Stomach (tissue), 9 donors: ENCODE measurements around the gene GPR22. TPM values are rescaled to one million over a fixed set of nuclear protein-coding genes. Genes with fewer than 3 reads are reported as not detected.

ENCODE experiments used
- DNase-seq, 2 donors: peaks; one replicate each; pipeline versions ENCODE4 v3.0.0 to v3.0.0-alpha.2; 2013 to 2019
- H3K27ac ChIP-seq, 5 donors: fragments of 200-600 bp in 4 of 5; sonication (generic) in 4 of 5; one replicate each; pipeline ENCODE4 v1.5.1; 2013 to 2019; ENCODE audit warnings: mild to moderate bottlenecking in 1 of 5, moderate library complexity in 1 of 5
- H3K27me3 ChIP-seq, 3 donors: fragments of 200-600 bp; sonication (generic); one replicate each; pipeline ENCODE4 v1.5.1; 2017 to 2019; ENCODE audit warnings: mixed run types in 1 of 3
- H3K36me3 ChIP-seq, 4 donors: fragments of 200-600 bp; sonication (generic); 1 replicate in 3 of 4; 2 replicates in 1 of 4; pipeline ENCODE4 v1.5.1; 2016 to 2019
- H3K4me1 ChIP-seq, 4 donors: fragments of 200-600 bp; sonication (generic); one replicate each; pipeline ENCODE4 v1.5.1; 2016 to 2019
- H3K4me3 ChIP-seq, 4 donors: fragments of 200-600 bp; sonication (generic) in 3 of 4; one replicate each; pipeline ENCODE4 v1.5.1; 2016 to 2019; ENCODE audit warnings: mild to moderate bottlenecking in 1 of 4
- H3K9me3 ChIP-seq, 4 donors: fragments of 200-600 bp; sonication (generic); one replicate each; pipeline ENCODE4 v1.5.1; 2016 to 2019
- CTCF ChIP-seq, 7 experiments: fragments of 450-650 bp in 4 of 7; fragments of 200-600 bp in 3 of 7; sonication (generic) in 3 of 7; IDR thresholded peaks; one replicate each; pipeline ENCODE4 v1.5.1; 2016 to 2019; ENCODE audit warnings: antibody characterized with exemption in 7 of 7, control low read depth in 2 of 7, mild to moderate bottlenecking in 1 of 7
- EP300 ChIP-seq: sonication (generic); formaldehyde crosslinking; IDR thresholded peaks from one replicate; pipeline ENCODE4 v1.6.1; 2017; ENCODE audit warnings: antibody characterized with exemption
- POLR2A ChIP-seq, 4 donors: fragments of 450-650 bp; IDR thresholded peaks; one replicate each; pipeline ENCODE4 v1.6.1; 2016; ENCODE audit warnings: antibody characterized with exemption in 4 of 4, control low read depth in 2 of 4, mild to moderate bottlenecking in 1 of 4, moderate library complexity in 1 of 4
- POLR2AphosphoS5 ChIP-seq, 3 donors: sonication (generic); formaldehyde crosslinking; IDR thresholded peaks; one replicate each; pipeline ENCODE4 v1.6.1; 2016; ENCODE audit warnings: antibody characterized with exemption in 3 of 3
- WGBS, 5 donors: extraction: QIAGEN DNeasy Blood & Tissue Kit in 3 of 5; methylation state at CpG; one replicate each; pipeline versions ENCODE4 v1.1.5 to v1.1.7; 2013 to 2018; 5-methylcytosine and 5-hydroxymethylcytosine counted together
- intact Hi-C: fragments of 100-400 bp; cut with DNase I; formaldehyde crosslinking; loops from one replicate; pipeline ENCODE4 v1.15.1; 2023; ENCODE audit warnings: low total_unique reads
- polyA plus RNA-seq, 3 donors: library from polyadenylated mRNA; stranded (reverse); fragments of 200-250 nt; gene quantifications; one replicate each; pipeline ENCODE4 v1.2.3, GENCODE V29; 2013
- total RNA-seq, 5 donors: library from RNA; depleted of rRNA; stranded (reverse); fragments of >200 nt; gene quantifications; one replicate each; pipeline versions ENCODE4 v1.1.0 to v1.2.3, GENCODE V29; 2014 to 2016
- donor health status: healthy with polysubstance abuse.
- donor health status: Bipolar disorder and iron deficiency.
- donor health status: healthy.

The GPR22 gene
- total and polyA plus RNA-seq, 8 donors, result 0.05 to 1.5 TPM; not detected in 6

- no peaks in the 10 kb centered on the region for H3K9me3 ChIP-seq
- H3K4me1 ChIP-seq, result no peaks in the 10 kb centered on the region
- DNase-seq, result no peak
- H3K4me3 ChIP-seq, result no peak overlapping the region
- H3K27ac ChIP-seq, result no peak overlapping the region
- H3K27me3 ChIP-seq, result no peaks in the 10 kb centered on the region
- intact Hi-C loops, result no loop called here
- 90 to 98% (median 93%) methylated on average over 1 of the region's 1 CpG for WGBS, 5 donors
- H3K36me3 ChIP-seq, result peaks cover 0 to 10% (median 5%) of the 10 kb centered on the region in 4 donors
- TF ChIP-seq EP300 (no peak), CTCF (IDR thresholded peaks at IDR 0.05) (no peak), POLR2AphosphoS5 (IDR thresholded peaks at IDR 0.05) (no peak), POLR2A (IDR thresholded peaks at IDR 0.05) (no peak)
Measured at GRCh38 chr7:107453388-107453787, 16.5 kb upstream of the GPR22 start.

GRCh38 chr7:107461938-107462533 is 7.8 kb upstream of the GPR22 start:
- Histone ChIP-seq H3K4me1 (no peaks in the 10 kb centered on the region), H3K27ac (no peak overlapping the region), H3K9me3 (no peaks in the 10 kb centered on the region), H3K27me3 (no peaks in the 10 kb centered on the region), H3K36me3 (peaks cover 0 to 6% (median 4%) of the 10 kb centered on the region in 4 donors), H3K4me3 (no peak overlapping the region)
- TF ChIP-seq EP300, result no peak
- no peak for TF ChIP-seq CTCF (IDR thresholded peaks at IDR 0.05)
- WGBS, 5 donors, result 76 to 90% (median 89%) methylated on average over 2 of the region's 2 CpGs
- no peak for DNase-seq
- intact Hi-C loops, result loop anchor here (5.0 kb wide), 1 partner anchor 265 kb away; no protein-coding TSS in a partner anchor

- 75 to 84% (median 79%) methylated on average over 6 of the region's 6 CpGs for WGBS, 5 donors
- no peak overlapping the region for H3K27ac ChIP-seq
- H3K4me3 ChIP-seq, result no peak overlapping the region
- H3K36me3 ChIP-seq, result peaks cover 0 to 4% (median 3%) of the 10 kb centered on the region in 4 donors
- TF ChIP-seq CTCF (IDR thresholded peaks at IDR 0.05) (peak in 5 of 7 experiments; percentile 53 to 84 (median 65)), POLR2A (IDR thresholded peaks at IDR 0.05) (no peak), EP300 (no peak), POLR2AphosphoS5 (IDR thresholded peaks at IDR 0.05) (peak in 1 of 3 donors; percentile 54)
- DNase-seq, result peak; percentile 58 to 84
- H3K4me1 ChIP-seq, result no peaks in the 10 kb centered on the region
- H3K9me3 ChIP-seq, result no peaks in the 10 kb centered on the region
- H3K27me3 ChIP-seq, result no peaks in the 10 kb centered on the region
- intact Hi-C loops, result loop anchor here (5.0 kb wide), 1 partner anchor 264 kb away; no protein-coding TSS in a partner anchor
Measured at GRCh38 chr7:107463139-107464078, 6.4 kb upstream of the GPR22 start.

- intact Hi-C loops, result loop anchor here (5.0 kb wide), 1 partner anchor 263 kb away; no protein-coding TSS in a partner anchor
- no peak for TF ChIP-seq CTCF (IDR thresholded peaks at IDR 0.05)
- no peak for TF ChIP-seq POLR2AphosphoS5 (IDR thresholded peaks at IDR 0.05)
- no peak for TF ChIP-seq EP300
- no peak for TF ChIP-seq POLR2A (IDR thresholded peaks at IDR 0.05)
- no peaks in the 10 kb centered on the region for H3K27me3 ChIP-seq
Measured at GRCh38 chr7:107464666-107465226, 5.1 kb upstream of the GPR22 start.

More at GRCh38 chr7:107464666-107465226, 5.1 kb upstream of the GPR22 start:
- Histone ChIP-seq H3K4me3 (no peak overlapping the region), H3K4me1 (no peaks in the 10 kb centered on the region), H3K9me3 (no peaks in the 10 kb centered on the region), H3K36me3 (no peaks in the 10 kb centered on the region), H3K27ac (no peak overlapping the region)
- DNase-seq, result no peak
- 76 to 87% (median 80%) methylated on average over 3 of the region's 3 CpGs for WGBS, 5 donors
